ENCODE measurements around the gene OR2D2.
"Not testable (repeated sequence)": the region's sequence is repeated elsewhere in the genome, so short reads cannot be mapped to it uniquely, and the experiment has no call there.

The OR2D2 gene, protein sequence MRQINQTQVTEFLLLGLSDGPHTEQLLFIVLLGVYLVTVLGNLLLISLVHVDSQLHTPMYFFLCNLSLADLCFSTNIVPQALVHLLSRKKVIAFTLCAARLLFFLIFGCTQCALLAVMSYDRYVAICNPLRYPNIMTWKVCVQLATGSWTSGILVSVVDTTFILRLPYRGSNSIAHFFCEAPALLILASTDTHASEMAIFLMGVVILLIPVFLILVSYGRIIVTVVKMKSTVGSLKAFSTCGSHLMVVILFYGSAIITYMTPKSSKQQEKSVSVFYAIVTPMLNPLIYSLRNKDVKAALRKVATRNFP
- 0 reads per million in 3 experiments for total RNA-seq

DNA sequence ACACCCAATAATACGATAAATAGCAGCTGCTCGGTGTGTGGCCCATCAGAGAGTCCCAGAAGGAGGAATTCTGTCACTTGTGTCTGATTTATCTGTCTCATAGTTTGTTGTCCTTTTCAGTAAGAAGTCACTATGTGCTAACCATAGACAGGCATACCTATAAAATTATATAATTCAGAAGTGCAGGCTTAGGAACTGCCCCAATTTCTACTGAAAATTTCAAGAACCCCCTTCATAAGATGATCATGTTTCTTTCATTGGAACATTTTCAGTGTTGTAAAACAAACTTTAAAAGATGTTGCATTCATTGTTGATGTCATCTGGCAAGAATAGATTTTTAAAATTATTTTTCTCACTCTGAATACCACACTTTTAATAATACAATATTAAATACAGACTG is at the start of gene OR2D2:
TSS of gene OR2D2 (minus strand) at position 101 of the 400 bp plus-strand sequence. CDS start at position 101, 0 bp downstream.
- no peak for DNase-seq

GRCh38 chr11:6941970-6942369 is 49.7 kb upstream of the OR2D2 start:
- DNase-seq, result no peak

DNA sequence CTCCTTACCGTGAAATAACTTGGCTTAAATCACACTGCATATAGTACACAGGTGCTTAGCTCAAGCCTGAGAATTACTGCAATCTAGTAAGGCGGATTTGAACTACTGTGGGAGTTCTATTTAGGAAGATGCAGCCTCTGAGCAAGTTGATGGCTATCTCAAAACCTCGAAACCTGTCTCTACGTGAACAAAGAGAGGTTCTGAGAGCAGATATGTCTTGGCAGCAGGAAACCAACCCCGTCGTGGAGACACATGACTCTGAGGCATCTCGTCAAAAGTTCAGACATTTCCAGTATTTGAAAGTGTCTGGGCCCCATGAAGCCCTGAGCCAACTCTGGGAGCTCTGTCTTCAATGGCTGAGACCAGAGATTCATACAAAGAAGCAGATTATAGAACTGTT is 39.8 kb upstream of the OR2D2 start:
- no peak for DNase-seq

- DNase-seq, result no peak
Observed at GRCh38 chr11:6931146-6931713, 38.9 kb upstream of the OR2D2 start.

GRCh38 chr11:6928916-6929315 is 36.6 kb upstream of the OR2D2 start:
- DNase-seq, result no peak

GRCh38 chr11:6927030-6927617 is 34.8 kb upstream of the OR2D2 start:
- DNase-seq, result no peak

GRCh38 chr11:6926208-6927029 is 34.1 kb upstream of the OR2D2 start, which contains the start of gene ZNF215:
Gene ZNF215 (plus strand): TSS chr11:6926426. CDS start chr11:6932273, 5,847 bp downstream.
- DNase-seq, result no peak

DNA sequence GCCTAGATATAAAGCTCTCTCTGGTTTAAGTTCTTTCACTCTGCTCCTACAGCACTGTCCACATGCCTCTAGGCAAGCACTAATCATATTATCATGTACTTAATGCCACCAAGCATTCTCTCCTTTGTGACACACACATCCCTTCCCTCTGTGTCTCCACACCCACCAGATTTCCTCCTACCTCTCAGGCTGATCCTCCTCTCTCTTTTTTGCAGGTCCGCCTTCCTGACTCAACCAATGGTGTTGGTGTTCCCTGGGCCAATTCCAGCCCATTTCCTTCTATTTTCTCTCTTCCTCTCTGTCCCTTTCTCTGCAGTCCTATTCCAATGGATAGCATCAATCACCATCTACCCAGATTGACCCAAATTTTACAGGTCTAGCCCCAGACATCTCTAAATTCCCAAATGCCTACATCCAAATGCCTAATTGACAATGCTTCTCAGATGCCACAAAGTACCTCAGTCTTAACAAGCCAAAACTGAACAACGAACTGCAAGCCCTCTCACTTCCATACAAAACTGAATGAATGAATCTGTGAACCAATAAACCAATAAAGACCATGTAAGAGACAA is 33.4 kb upstream of the OR2D2 start:
- DNase-seq, result no peak

DNA sequence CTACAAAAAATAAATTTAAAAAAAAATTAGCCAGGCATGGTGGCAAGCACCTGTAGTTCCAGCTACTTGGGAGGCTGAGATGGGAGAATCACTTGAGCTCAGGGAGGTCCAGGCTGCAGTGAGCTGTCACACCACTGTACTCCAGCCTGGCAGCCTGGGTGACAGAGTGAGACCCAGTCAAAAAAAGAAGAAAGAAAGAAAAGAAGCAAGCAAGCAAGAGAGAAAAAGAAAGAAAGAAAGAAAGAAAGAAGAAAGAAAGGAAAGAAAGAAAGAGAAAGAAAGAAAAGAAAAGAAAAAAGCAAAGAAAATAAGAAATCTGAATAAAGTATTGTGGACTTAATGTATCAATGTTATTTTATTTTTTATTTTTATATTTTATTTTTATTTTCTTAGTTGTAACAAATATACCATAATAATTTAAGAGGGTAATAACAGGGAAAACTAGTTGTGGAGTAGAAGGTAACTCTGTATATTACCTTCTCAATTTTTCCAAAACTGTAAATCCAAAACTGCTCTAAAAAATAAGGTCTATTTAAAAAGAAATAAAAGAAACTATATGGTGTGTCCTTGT is 32.8 kb upstream of the OR2D2 start:
- DNase-seq, result no peak

DNA sequence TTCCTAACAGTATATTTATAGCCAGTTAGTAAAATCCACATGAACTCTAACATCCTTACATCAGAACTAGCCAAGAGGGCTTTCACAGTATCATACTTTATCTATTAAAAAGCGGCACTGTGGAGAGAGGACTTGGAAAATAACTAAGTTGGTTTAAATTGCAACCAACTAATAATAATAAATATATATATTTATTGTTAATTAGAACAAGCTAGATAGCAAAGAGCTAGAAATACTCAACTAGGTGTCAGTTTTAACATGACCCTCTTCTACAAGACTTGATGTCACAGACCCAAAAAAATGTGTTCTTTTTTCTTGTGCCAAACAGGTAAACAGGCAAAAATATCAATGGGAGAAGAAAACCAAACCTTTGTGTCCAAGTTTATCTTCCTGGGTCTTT is 28.4 kb upstream of the OR2D2 start, which contains the start of gene OR2D3:
TSS of gene OR2D3 (plus strand) at position 301 of the 400 bp plus-strand sequence. CDS start at position 301, 0 bp downstream.
- no peak for DNase-seq

DNA sequence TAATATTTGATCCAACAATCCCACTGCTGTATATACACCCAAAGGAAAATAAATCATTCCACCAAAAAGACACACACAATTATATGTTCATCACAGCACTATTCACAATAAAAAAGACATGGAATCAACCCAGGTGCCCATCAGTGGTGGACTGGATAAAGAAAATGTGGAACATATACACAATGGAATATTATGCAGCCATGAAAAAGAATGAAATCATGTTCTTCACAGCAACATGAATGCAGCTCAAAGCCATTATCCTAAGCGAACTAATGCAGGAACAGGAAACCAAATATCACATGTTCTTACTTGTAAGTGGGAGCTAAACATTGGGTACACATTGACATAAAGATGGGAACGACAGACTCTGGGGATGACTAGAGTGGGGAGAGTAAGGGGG is 27.4 kb upstream of the OR2D2 start:
- no peak for DNase-seq

- no peak for DNase-seq
Observed at GRCh38 chr11:6911948-6912347, 19.6 kb upstream of the OR2D2 start.

DNA sequence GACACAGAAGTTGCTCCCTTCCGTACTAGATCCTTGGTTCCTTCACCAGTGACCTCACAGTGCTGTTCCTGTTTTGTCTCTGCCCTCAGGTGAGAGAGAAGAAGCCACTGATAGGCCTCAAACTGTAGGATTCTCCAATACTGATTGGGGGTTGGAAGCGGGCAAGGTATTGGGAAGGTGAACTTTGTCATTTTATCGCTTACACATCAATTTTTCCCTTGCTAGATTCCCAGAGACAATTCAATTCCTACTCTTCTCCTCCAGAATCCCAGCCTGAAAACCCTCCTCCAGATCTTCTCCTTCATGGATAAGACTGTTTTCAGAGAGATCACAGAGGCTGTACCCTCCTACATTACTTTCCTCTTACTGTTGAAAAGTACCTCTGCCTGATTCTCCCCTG is 19.1 kb upstream of the OR2D2 start:
- no peak for DNase-seq

DNA sequence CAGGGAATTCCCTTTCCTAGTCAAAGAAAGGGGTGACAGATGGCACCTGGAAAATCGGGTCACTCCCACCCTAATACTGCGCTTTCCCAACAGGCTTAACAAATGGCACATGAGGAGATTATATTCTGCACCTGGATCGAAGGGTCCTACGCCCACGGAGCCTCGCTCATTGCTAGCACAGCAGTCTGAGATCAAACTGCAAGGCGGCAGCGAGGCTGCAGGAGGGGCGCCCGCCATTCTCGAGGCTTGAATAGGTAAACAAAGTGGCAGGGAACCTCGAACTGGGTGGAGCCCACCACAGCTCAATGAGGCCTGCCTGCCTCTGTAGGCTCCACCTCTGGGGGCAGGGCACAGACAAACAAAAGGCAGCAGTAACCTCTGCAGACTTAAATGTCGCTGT is 12.5 kb upstream of the OR2D2 start:
- not testable (repeated sequence) for DNase-seq

DNA sequence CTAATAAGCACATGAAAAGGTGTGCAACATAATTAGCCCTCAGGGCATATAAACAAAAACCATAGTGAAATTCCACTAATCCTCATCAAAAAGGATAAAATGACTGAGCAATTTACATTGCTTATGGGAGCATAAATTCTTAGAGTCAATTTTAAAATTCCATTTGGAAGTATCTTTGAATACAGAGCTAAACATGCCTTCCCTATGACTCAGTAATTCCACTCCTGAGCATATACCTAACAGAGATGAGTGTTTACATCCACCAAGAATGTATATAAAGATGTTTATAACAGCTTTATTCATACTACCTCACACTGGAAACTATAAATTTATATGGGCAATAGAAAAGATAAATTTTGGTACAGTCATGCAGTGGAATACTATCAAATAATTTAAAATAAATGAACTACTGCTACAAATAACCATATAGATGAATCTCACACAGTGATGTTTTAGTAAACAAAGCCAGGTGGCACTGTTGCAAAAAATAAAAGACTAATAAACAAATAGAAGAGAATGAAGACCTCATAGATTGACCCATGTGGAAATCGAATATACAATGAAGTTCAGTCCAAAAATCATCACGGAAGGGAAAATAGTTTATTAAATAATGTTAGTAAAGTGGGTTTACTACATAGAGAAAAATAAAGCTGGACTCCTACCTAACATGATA is 8.2 kb upstream of the OR2D2 start:
- no peak for DNase-seq

- DNase-seq, result no peak
Observed at GRCh38 chr11:6898911-6899310, 6.6 kb upstream of the OR2D2 start.

GRCh38 chr11:6895010-6895409 is 2.7 kb upstream of the OR2D2 start:
- DNase-seq, result no peak

DNA sequence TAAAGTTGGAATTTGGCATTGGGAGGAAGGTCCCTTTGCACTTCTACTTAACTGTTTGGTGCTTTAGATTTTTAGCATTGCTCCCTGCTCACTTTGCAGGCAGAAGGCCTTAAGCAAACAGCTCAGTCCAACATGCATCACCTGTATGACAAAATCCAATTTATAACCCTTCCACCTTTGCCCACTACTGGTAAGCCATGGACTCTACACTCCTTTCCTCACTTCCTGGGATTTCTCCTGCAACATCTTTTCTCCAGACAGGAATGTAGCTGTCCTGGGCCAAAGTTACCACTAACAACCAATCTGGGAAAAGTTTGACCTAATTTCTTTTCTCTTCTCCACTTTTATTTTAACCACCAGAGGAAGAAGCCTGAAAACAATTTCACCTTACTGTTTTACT is 1.8 kb upstream of the OR2D2 start:
- no peak for DNase-seq

GRCh38 chr11:6889835-6890234 is 2.5 kb downstream of the OR2D2 start:
- DNase-seq, result no peak

GRCh38 chr11:6888830-6889229 is 3.5 kb downstream of the OR2D2 start:
- DNase-seq, result no peak

DNA sequence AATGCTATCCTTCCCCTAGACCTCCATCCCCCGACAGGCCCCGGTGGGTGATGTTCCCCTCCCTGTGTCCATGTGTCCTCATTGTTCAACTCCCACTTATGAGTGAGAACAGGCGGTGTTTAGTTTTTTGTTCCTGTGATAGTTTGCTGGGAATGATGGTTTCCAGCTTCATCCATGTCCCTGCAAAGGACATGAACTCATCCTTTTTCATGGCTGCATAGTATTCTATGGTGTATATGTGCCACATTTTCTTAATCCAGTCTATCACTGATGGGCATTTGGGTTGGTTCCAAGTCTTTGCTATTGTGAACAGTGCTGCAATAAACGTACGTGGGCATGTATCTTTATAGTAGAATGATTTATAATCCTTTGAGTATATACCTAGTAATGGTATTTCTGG is 4.6 kb downstream of the OR2D2 start:
- DNase-seq, result not testable (repeated sequence)

- no peak for DNase-seq
Observed at GRCh38 chr11:6882751-6883150, 9.5 kb downstream of the OR2D2 start.
